ENCODE results near the gene DGKI. TPM values are rescaled to one million over a fixed set of nuclear protein-coding genes. Genes with fewer than 3 reads are reported as not detected.

Gene DGKI
- total and polyA plus RNA-seq, 2 donors (not counting 1 experiment from before 2014, with no cell fraction given): not detected

DNA sequence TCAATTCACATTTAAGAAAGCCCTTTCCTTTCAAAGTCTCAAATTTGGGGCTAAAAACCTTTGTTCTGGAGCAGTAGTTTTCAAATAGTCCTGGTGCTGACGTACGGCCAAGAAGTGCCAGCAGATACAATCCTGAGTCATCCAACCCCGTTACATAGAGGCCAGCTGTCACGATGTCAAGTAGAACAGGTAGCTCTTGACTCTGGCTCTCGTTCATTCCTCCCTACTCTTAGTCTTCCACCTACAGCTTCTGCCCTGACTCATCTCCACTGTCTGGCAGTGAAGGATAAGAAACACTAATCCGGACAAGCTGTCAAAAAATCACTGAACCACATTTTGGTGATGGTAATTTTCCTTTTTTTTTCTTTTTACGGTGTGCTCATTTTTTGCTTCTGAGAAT, 370.8 kb downstream of the DGKI start:
- no peaks in the 10 kb centered on the region for H4K20me1 ChIP-seq (ENCODE audit: control insufficient read depth, insufficient read depth, low read length, poor library complexity, severe bottlenecking)
- ChIA-PET POLR2A (no interaction called here), CTCF (interaction anchor here (1.2 kb wide), 1 partner anchor 22 kb away, joined by 3 read pairs; no protein-coding TSS in a partner anchor)
- H3K4me2 ChIP-seq (replicated peaks; ENCODE audit: low read depth, low read length, poor library complexity, severe bottlenecking): no peak overlapping the region
- H3K9me3 ChIP-seq (ENCODE audit: control extremely low read depth in 1 of 3, control insufficient read depth in 2 of 3, insufficient read depth in 1 of 3, low read length in 2 of 3): no peaks in the 10 kb centered on the region
- H3K36me3 ChIP-seq (replicated peaks in 1 of 2; ENCODE audit: control extremely low read depth in 1 of 2, control insufficient read depth in 1 of 2, extremely low read depth in 1 of 2, insufficient read depth in 2 of 2, low read length in 1 of 2): no peaks in the 10 kb centered on the region
- 87% methylated on average over 5 of the region's 7 CpGs for WGBS (ENCODE audit: insufficient coverage)
- no peak for DNase-seq
- no peak for ATAC-seq (ENCODE audit: low read depth)
- intact Hi-C loops (cut with micrococcal nuclease): no loop called here
- H3K27me3 ChIP-seq (replicated peaks in 1 of 4; ENCODE audit: control extremely low read depth in 1 of 4, control insufficient read depth in 3 of 4, insufficient read depth in 4 of 4, low read length in 3 of 4): no peaks in the 10 kb centered on the region
- H3K27ac ChIP-seq (ENCODE audit: low read length in 2 of 2): no peak overlapping the region
- no peaks in the 10 kb centered on the region for H3K79me2 ChIP-seq (ENCODE audit: control insufficient read depth, insufficient read depth, low read length)
- Mint-ChIP-seq H3K4me3 (no peak overlapping the region), H3K9me3 (ENCODE audit: insufficient read depth) (no peaks in the 10 kb centered on the region), H3K27me3 (no peaks in the 10 kb centered on the region), H3K27ac (no peak overlapping the region), H3K4me1 (no peaks in the 10 kb centered on the region)
- H3K4me1 ChIP-seq (ENCODE audit: control insufficient read depth in 2 of 2, insufficient read depth in 2 of 2, low read length in 2 of 2): no peaks in the 10 kb centered on the region
- H3K4me3 ChIP-seq (ENCODE audit: control extremely low read depth in 1 of 5, extremely low read depth in 1 of 5, insufficient read depth in 1 of 5, low read depth in 2 of 5, low read length in 4 of 5): no peak overlapping the region
- TF ChIP-seq EZH2 (IDR thresholded peaks at IDR 0.05; ENCODE audit: borderline replicate concordance, insufficient read depth, low read depth, low read length, poor library complexity, severe bottlenecking) (no peak), CTCF (IDR thresholded peaks at IDR 0.05) (no peak)
- H2AFZ ChIP-seq (ENCODE audit: insufficient read depth, low read depth, low read length, poor library complexity, severe bottlenecking): no peak overlapping the region
- H3K9ac ChIP-seq (ENCODE audit: low read length): no peak overlapping the region

DNA sequence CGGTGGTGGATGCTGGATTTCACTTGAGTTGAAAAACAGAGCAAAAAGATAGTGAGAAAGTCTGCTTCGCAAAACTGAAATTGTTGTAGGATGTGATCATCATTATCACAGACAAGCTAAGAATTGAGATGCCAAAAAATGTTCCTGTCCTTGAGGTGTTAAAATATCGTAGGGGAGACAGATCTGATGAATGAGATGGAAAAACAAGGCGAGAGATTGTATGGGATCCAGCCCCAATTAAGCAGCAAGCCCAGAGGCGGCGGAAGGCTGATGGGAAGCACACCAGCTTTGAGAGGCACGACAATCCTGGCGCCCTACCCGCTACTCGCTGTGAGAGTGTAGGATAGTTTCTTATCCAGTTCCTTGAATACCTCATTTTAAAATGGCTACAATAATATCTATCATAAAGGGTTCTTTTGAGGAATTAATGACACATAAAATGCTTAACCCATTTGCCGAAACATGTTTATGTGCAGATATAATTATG, 372.2 kb downstream of the DGKI start:
- ATAC-seq (ENCODE audit: low read depth) (no peak), DNase-seq (no peak)
- H3K4me3 Mint-ChIP-seq: no peak overlapping the region
- H3K4me1 Mint-ChIP-seq: no peaks in the 10 kb centered on the region
- TF ChIP-seq CTCF (IDR thresholded peaks at IDR 0.05) (no peak), EZH2 (IDR thresholded peaks at IDR 0.05; ENCODE audit: borderline replicate concordance, insufficient read depth, low read depth, low read length, poor library complexity, severe bottlenecking) (no peak)
- H3K4me1 ChIP-seq (ENCODE audit: control insufficient read depth in 2 of 2, insufficient read depth in 2 of 2, low read length in 2 of 2): no peaks in the 10 kb centered on the region
- POLR2A ChIA-PET: no interaction called here
- no peaks in the 10 kb centered on the region for H3K9me3 ChIP-seq (ENCODE audit: control extremely low read depth in 1 of 3, control insufficient read depth in 2 of 3, insufficient read depth in 1 of 3, low read length in 2 of 3)
- H3K27me3 ChIP-seq (replicated peaks in 1 of 4; ENCODE audit: control extremely low read depth in 1 of 4, control insufficient read depth in 3 of 4, insufficient read depth in 4 of 4, low read length in 3 of 4): no peaks in the 10 kb centered on the region
- no peak overlapping the region for H3K4me3 ChIP-seq (ENCODE audit: control extremely low read depth in 1 of 5, extremely low read depth in 1 of 5, insufficient read depth in 1 of 5, low read depth in 2 of 5, low read length in 4 of 5)
- no peak overlapping the region for H3K27ac Mint-ChIP-seq
- H3K27me3 Mint-ChIP-seq: no peaks in the 10 kb centered on the region
- H3K9me3 Mint-ChIP-seq (ENCODE audit: insufficient read depth): no peaks in the 10 kb centered on the region
- intact Hi-C loops (cut with micrococcal nuclease): no loop called here
- H3K9ac ChIP-seq (ENCODE audit: low read length): no peak overlapping the region
- no peaks in the 10 kb centered on the region for H3K36me3 ChIP-seq (replicated peaks in 1 of 2; ENCODE audit: control extremely low read depth in 1 of 2, control insufficient read depth in 1 of 2, extremely low read depth in 1 of 2, insufficient read depth in 2 of 2, low read length in 1 of 2)
- no peaks in the 10 kb centered on the region for H4K20me1 ChIP-seq (ENCODE audit: control insufficient read depth, insufficient read depth, low read length, poor library complexity, severe bottlenecking)
- H3K79me2 ChIP-seq (ENCODE audit: control insufficient read depth, insufficient read depth, low read length): no peaks in the 10 kb centered on the region
- 85% methylated on average over 4 of the region's 11 CpGs for WGBS (ENCODE audit: insufficient coverage)
- H3K4me2 ChIP-seq (replicated peaks; ENCODE audit: low read depth, low read length, poor library complexity, severe bottlenecking): no peak overlapping the region
- no peak overlapping the region for H3K27ac ChIP-seq (ENCODE audit: low read length in 2 of 2)
- H2AFZ ChIP-seq (ENCODE audit: insufficient read depth, low read depth, low read length, poor library complexity, severe bottlenecking): no peak overlapping the region
- CTCF ChIA-PET: no interaction called here

Data from B cell (primary cell).